B cell (primary cell): ENCODE results near the gene CEP85. TPM values are rescaled to one million over a fixed set of nuclear protein-coding genes. Genes with fewer than 3 reads are reported as not detected.
A peak's percentile ranks its signal among the peaks of the same experiment; 100 is the strongest.

ENCODE experiments used
- ATAC-seq: fragments of 200-7000 bp; cut with Tn5 transposase; one replicate; pipeline ENCODE4 v1.10.0; 2021; ENCODE audit warnings: low read depth, mild to moderate bottlenecking, moderate number of reproducible peaks, moderate library complexity
- CTCF ChIA-PET: fragments of 350-600 bp; sonication (Branson Sonifier 250); formaldehyde crosslinking; loops from one replicate; lab custom pipeline; 2021; ENCODE audit warnings: antibody characterized with exemption, inconsistent platforms; lab: Charles Lee
- POLR2A ChIA-PET: fragments of 350-600 bp; sonication (Branson Sonifier 250); formaldehyde crosslinking; loops from one replicate; lab custom pipeline; 2021; ENCODE audit warnings: antibody characterized with exemption; lab: Charles Lee
- DNase-seq: peaks from one replicate; pipeline ENCODE4 v3.0.0; 2013
- H2AFZ ChIP-seq: 2 replicates; pipeline ENCODE4 v1.6.1; 2012; ENCODE audit warnings: mild to moderate bottlenecking, low read depth, low read length; ENCODE audit not compliant: insufficient read depth, poor library complexity, severe bottlenecking
- H3K27ac ChIP-seq, 2 donors: 1 replicate in 1 of 2; 2 replicates in 1 of 2; pipeline ENCODE4 v1.5.1; 2012 to 2013; ENCODE audit warnings: low read length in 2 of 2, mild to moderate bottlenecking in 2 of 2, moderate library complexity in 1 of 2
- H3K27me3 ChIP-seq, 4 experiments: fragments of 200-600 bp in 1 of 4; sonication (generic) in 1 of 4; replicated peaks in 1 of 4; 1 replicate in 2 of 4; 2 replicates in 2 of 4; pipeline versions ENCODE4 v1.6.1 to v1.7.0; 2013 to 2016; ENCODE audit warnings: low read length in 3 of 4, mild to moderate bottlenecking in 2 of 4, mixed read lengths in 1 of 4, moderate library complexity in 1 of 4; ENCODE audit not compliant: insufficient read depth in 4 of 4, control insufficient read depth in 3 of 4; ENCODE audit errors: control extremely low read depth in 1 of 4
- H3K36me3 ChIP-seq, 2 experiments: replicated peaks in 1 of 2; 1 replicate in 1 of 2; 2 replicates in 1 of 2; pipeline versions ENCODE4 v1.6.1 to v1.7.1; 2013; ENCODE audit warnings: low read length in 1 of 2; ENCODE audit not compliant: insufficient read depth in 2 of 2, control insufficient read depth in 1 of 2; ENCODE audit errors: control extremely low read depth in 1 of 2, extremely low read depth in 1 of 2
- H3K4me1 ChIP-seq, 2 donors: fragments of 200-600 bp in 1 of 2; sonication (generic) in 1 of 2; 1 replicate in 1 of 2; 2 replicates in 1 of 2; pipeline versions ENCODE4 v1.5.1 to v1.6.1; 2013 to 2017; ENCODE audit warnings: low read length in 2 of 2; ENCODE audit not compliant: control insufficient read depth in 2 of 2, insufficient read depth in 2 of 2
- H3K4me2 ChIP-seq: replicated peaks from 2 replicates; pipeline ENCODE3; 2012; ENCODE audit warnings: mild to moderate bottlenecking, low read depth, low read length; ENCODE audit not compliant: poor library complexity, severe bottlenecking
- H3K4me3 ChIP-seq, 5 experiments: fragments of 200-600 bp in 1 of 5; sonication (generic) in 1 of 5; 1 replicate in 3 of 5; 2 replicates in 2 of 5; pipeline versions ENCODE4 v1.5.1 to v1.7.0; 2011 to 2016; ENCODE audit warnings: low read length in 4 of 5, mild to moderate bottlenecking in 4 of 5, low read depth in 2 of 5, control low read depth in 1 of 5, moderate library complexity in 1 of 5; ENCODE audit not compliant: insufficient read depth in 1 of 5; ENCODE audit errors: control extremely low read depth in 1 of 5, extremely low read depth in 1 of 5
- H3K79me2 ChIP-seq: fragments of 200-600 bp; sonication (generic); one replicate; pipeline ENCODE4 v1.6.0; 2016; ENCODE audit warnings: low read length; ENCODE audit not compliant: control insufficient read depth, insufficient read depth
- H3K9ac ChIP-seq: fragments of 200-600 bp; sonication (generic); 2 replicates; pipeline ENCODE4 v1.6.1; 2017; ENCODE audit warnings: mild to moderate bottlenecking, low read length, moderate library complexity
- H3K9me3 ChIP-seq, 3 donors: one replicate each; pipeline versions ENCODE4 v1.6.1 to v1.7.1; 2013; ENCODE audit warnings: low read length in 2 of 3; ENCODE audit not compliant: control insufficient read depth in 2 of 3, insufficient read depth in 1 of 3; ENCODE audit errors: control extremely low read depth in 1 of 3
- H4K20me1 ChIP-seq: 2 replicates; pipeline ENCODE4 v1.6.0; 2012; ENCODE audit warnings: mild to moderate bottlenecking, low read length; ENCODE audit not compliant: insufficient read depth, control insufficient read depth, poor library complexity, severe bottlenecking
- H3K27ac Mint-ChIP-seq: one replicate; pipeline ENCODE4 v1.8.0; 2021; ENCODE audit warnings: mixed read lengths
- H3K27me3 Mint-ChIP-seq: one replicate; pipeline ENCODE4 v1.8.0; 2021; ENCODE audit warnings: mixed read lengths
- H3K4me1 Mint-ChIP-seq: one replicate; pipeline ENCODE4 v1.8.0; 2021; ENCODE audit warnings: mixed read lengths
- H3K4me3 Mint-ChIP-seq: one replicate; pipeline ENCODE4 v1.8.0; 2021; ENCODE audit warnings: mixed read lengths
- H3K9me3 Mint-ChIP-seq: one replicate; pipeline ENCODE4 v1.8.0; 2022; ENCODE audit warnings: mixed read lengths; ENCODE audit not compliant: insufficient read depth
- EZH2 ChIP-seq: IDR thresholded peaks from 2 replicates; pipeline ENCODE4 v1.6.1; 2012; ENCODE audit warnings: borderline replicate concordance, low read depth, mild to moderate bottlenecking, moderate library complexity, low read length; ENCODE audit not compliant: insufficient read depth, poor library complexity, severe bottlenecking
- WGBS: methylation state at CpG from one replicate; pipeline ENCODE4 v1.1.5; 2013; ENCODE audit warnings: missing lambda C conversion rate; ENCODE audit not compliant: insufficient coverage; 5-methylcytosine and 5-hydroxymethylcytosine counted together
- intact Hi-C: fragments of 100-400 bp; cut with micrococcal nuclease; formaldehyde crosslinking; loops from one replicate; pipeline ENCODE4 v1.10.0; 2022
- polyA plus RNA-seq: library from polyadenylated mRNA; depleted of rRNA; stranded (reverse); fragments of >200 nt; gene quantifications from 2 replicates; pipeline ENCODE4 v1.2.3, GENCODE V29; 2012
- total RNA-seq, 2 donors: library from RNA; stranded (reverse); fragments of 120-200 nt in 1 of 2; gene quantifications; 1 replicate in 1 of 2; 2 replicates in 1 of 2; pipeline versions ENCODE4 v1.2.3 to v1.2.4, GENCODE V29; 2013 to 2022
- TF ChIP-seq, protein P1 (sequence below): fragments of 200-600 bp; IDR thresholded peaks from one replicate; pipeline ENCODE4 v1.8.0; 2022; ENCODE audit warnings: antibody characterized with exemption, mild to moderate bottlenecking

The CEP85 gene
- total and polyA plus RNA-seq, 2 donors (not counting 1 experiment from before 2014, with no cell fraction given) = 16.2 to 16.3 TPM

DNA sequence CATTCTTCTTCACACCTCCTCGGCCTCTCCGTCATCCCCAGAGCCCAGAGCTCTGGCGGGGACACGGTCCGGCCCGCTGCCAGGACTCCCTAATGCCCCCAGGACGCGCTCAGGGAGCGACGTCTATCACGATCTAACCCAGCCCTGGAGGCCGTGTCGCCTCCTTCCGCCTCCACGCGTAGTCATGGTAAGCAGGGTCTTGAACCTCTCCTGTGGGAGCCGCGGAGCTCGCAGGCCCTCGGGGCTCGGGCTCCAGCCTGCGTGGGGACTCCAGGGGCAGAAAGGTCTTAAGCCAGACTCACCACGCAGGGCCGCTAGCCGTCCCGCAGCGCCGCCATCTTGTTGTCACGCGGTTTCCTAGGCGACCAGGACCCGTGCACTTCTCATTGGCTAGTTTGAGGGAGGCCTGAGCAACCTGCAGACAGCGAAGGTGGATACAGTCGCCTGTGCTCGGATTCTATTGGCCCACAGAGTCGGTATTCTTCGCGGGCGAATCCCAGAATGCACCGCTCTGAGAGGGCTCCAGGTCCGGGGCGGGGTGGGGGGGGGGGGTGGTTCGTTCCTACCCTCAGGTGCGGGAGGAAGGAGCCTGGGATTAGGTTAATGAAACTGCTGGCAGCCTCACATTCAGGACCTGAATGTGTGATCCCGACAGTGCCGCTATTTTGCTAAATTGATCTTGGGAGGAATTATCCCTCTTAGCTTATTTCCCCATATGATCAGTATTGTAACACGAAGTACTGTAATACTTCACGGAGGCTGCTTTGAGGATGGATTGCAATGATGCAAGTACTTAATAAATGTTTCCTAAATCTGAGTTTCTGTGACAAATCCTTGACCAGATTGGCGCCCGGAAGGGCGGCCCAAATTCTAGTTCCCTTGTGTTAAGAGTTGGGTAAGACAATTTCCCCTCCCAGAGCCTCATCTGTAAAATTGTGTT, 72.6 kb downstream of the CEP85 start, which contains the start of gene UBXN11:
Gene UBXN11, minus strand, starts transcription at position 347 of the 940 bp plus-strand sequence. CDS start 3,753 bp downstream, outside the sequence.
- peak within 1 kb of the TSS; percentile 89 for H3K9ac ChIP-seq
- WGBS = under 1% methylated on average over 39 of the region's 51 CpGs
- ATAC-seq = peak; percentile 100

More for the DNA sequence above, 72.6 kb downstream of the CEP85 start, which contains the start of gene UBXN11:
- ChIA-PET CTCF (interaction anchor here (0.7 to 30.0 kb wide), 7 partner anchors 9 to 928 kb away, joined by 3 to 1400 read pairs (median 6); partner anchors contain the start of genes SH3BGRL3 and WDTC1), POLR2A (interaction anchor here (0.6 to 5.6 kb wide), 8 partner anchors 9 to 698 kb away, joined by 3 to 47 read pairs (median 6); partner anchors contain the start of gene CD52)
- intact Hi-C loops = loop anchor here (1.0 kb wide), 2 partner anchors 11 to 17 kb away; partner anchors contain the start of gene CD52
- H3K4me2 ChIP-seq = peak within 1 kb of the TSS; percentile 96
- H3K79me2 ChIP-seq = peaks cover 49% of the 10 kb centered on the region
- peak within 1 kb of the TSS; percentile 60 to 99 (median 74) for H3K4me3 ChIP-seq
- H2AFZ ChIP-seq = peak within 1 kb of the TSS; percentile 99
- H3K27me3 ChIP-seq = no peaks in the 10 kb centered on the region
- H3K9me3 ChIP-seq = no peaks in the 10 kb centered on the region
- no peak for TF ChIP-seq EZH2
- TF ChIP-seq, protein P1, sequence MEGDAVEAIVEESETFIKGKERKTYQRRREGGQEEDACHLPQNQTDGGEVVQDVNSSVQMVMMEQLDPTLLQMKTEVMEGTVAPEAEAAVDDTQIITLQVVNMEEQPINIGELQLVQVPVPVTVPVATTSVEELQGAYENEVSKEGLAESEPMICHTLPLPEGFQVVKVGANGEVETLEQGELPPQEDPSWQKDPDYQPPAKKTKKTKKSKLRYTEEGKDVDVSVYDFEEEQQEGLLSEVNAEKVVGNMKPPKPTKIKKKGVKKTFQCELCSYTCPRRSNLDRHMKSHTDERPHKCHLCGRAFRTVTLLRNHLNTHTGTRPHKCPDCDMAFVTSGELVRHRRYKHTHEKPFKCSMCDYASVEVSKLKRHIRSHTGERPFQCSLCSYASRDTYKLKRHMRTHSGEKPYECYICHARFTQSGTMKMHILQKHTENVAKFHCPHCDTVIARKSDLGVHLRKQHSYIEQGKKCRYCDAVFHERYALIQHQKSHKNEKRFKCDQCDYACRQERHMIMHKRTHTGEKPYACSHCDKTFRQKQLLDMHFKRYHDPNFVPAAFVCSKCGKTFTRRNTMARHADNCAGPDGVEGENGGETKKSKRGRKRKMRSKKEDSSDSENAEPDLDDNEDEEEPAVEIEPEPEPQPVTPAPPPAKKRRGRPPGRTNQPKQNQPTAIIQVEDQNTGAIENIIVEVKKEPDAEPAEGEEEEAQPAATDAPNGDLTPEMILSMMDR = no peak
- H3K36me3 ChIP-seq = no peaks in the 10 kb centered on the region
- peak; percentile 94 for DNase-seq
- H3K9me3 Mint-ChIP-seq = no peaks in the 10 kb centered on the region
- H3K27ac ChIP-seq = peak within 1 kb of the TSS; percentile 52 to 87
- H3K4me1 ChIP-seq = peaks cover 17 to 29% of the 10 kb centered on the region in 2 donors
- no peaks in the 10 kb centered on the region for H4K20me1 ChIP-seq
- H3K4me1 Mint-ChIP-seq = peaks cover 27% of the 10 kb centered on the region
- no peaks in the 10 kb centered on the region for H3K27me3 Mint-ChIP-seq
- H3K4me3 Mint-ChIP-seq = peak within 1 kb of the TSS; percentile 95
- H3K27ac Mint-ChIP-seq = peak within 1 kb of the TSS; percentile 93
